ENCODE data around the gene GCNA.

GRCh38 chrX:71636438-71637252 lies 58.4 kb downstream of the GCNA start:
- TF ChIP-seq ZNF570 (CRISPR knock-in tag; IDR thresholded peaks at IDR 0.05; ENCODE audit: borderline replicate concordance), result no peak
- TF ChIP-seq ZBTB33 (CRISPR knock-in tag; IDR thresholded peaks at IDR 0.05), result no peak
